Rectal smooth muscle tissue (tissue), 1 donor: ENCODE data around the gene GPR162.
"Not testable (repeated sequence)": the region's sequence is repeated elsewhere in the genome, so short reads cannot be mapped to it uniquely, and the experiment has no call there.

Experiments used
- H3K27ac ChIP-seq: one replicate; pipeline ENCODE4 v1.7.0; 2013; ENCODE audit warnings: low read depth, low read length, inconsistent platforms
- H3K27me3 ChIP-seq: one replicate; pipeline ENCODE4 v1.7.0; 2013; ENCODE audit warnings: low read length; ENCODE audit not compliant: control insufficient read depth, insufficient read depth
- H3K36me3 ChIP-seq: one replicate; pipeline ENCODE4 v1.7.0; 2013; ENCODE audit warnings: low read length; ENCODE audit not compliant: control insufficient read depth, insufficient read depth
- H3K4me1 ChIP-seq: one replicate; pipeline ENCODE4 v1.7.0; 2013; ENCODE audit warnings: low read length; ENCODE audit not compliant: control insufficient read depth, insufficient read depth
- H3K4me3 ChIP-seq: one replicate; pipeline ENCODE4 v1.7.0; 2013; ENCODE audit warnings: low read length
- H3K9ac ChIP-seq: one replicate; pipeline ENCODE4 v1.7.0; 2013; ENCODE audit warnings: low read length

Gene GPR162

GRCh38 chr12:6872073-6873048 is 50.7 kb downstream of the GPR162 start:
- Histone ChIP-seq H3K4me1 (peaks cover 20% of the 10 kb centered on the region), H3K27me3 (no peaks in the 10 kb centered on the region), H3K27ac (peak overlapping the region; percentile 88), H3K4me3 (peak overlapping the region; percentile 95), H3K9ac (peak overlapping the region; percentile 94), H3K36me3 (peaks cover 19% of the 10 kb centered on the region)

- H3K9ac ChIP-seq: peak within 1 kb of the TSS; percentile 94
- no peaks in the 10 kb centered on the region for H3K27me3 ChIP-seq
- peaks cover 19% of the 10 kb centered on the region for H3K36me3 ChIP-seq
- H3K4me1 ChIP-seq: peaks cover 18% of the 10 kb centered on the region
- peak within 1 kb of the TSS; percentile 88 for H3K27ac ChIP-seq
- H3K4me3 ChIP-seq: peak within 1 kb of the TSS; percentile 95
Observed at GRCh38 chr12:6873094-6874014, 51.7 kb downstream of the GPR162 start, which contains the start of gene SPSB2. Gene SPSB2, minus strand, starts transcription at chr12:6873303. Its CDS starts 402 bp downstream, at chr12:6872901.

- peak overlapping the region; percentile 68 for H3K9ac ChIP-seq
- H3K4me1 ChIP-seq: peaks cover 12% of the 10 kb centered on the region
- H3K4me3 ChIP-seq: peak overlapping the region; percentile 88
- peaks cover 16% of the 10 kb centered on the region for H3K36me3 ChIP-seq
- peak overlapping the region; percentile 88 for H3K27ac ChIP-seq
- H3K27me3 ChIP-seq: not testable (repeated sequence)
Observed at GRCh38 chr12:6874015-6874368, 52.4 kb downstream of the GPR162 start.
